Epithelial cell of proximal tubule (primary cell): ENCODE data around the gene PSMD6. TPM values are rescaled to one million over a fixed set of nuclear protein-coding genes. Genes with fewer than 3 reads are reported as not detected.

ENCODE experiments used
- DNase-seq: peaks from one replicate; pipeline ENCODE4 v3.0.0-alpha.2; 2011; ENCODE audit warnings: low read depth
- H3K4me3 ChIP-seq: 2 replicates; pipeline ENCODE4 v1.5.1; 2011; ENCODE audit warnings: low read depth, mild to moderate bottlenecking, low read length
- CTCF ChIP-seq: conservative IDR thresholded peaks from 2 replicates; pipeline ENCODE4 v1.5.1; 2012; ENCODE audit warnings: low read depth, mild to moderate bottlenecking, low read length
- total RNA-seq: library from RNA; depleted of rRNA; stranded (reverse); fragments of >200 nt; gene quantifications from 2 replicates; pipeline ENCODE4 v1.2.3, GENCODE V29; 2015

The PSMD6 gene
- total RNA-seq, 1 donor from 2014 or later, result 92.1 TPM

- no peak for TF ChIP-seq CTCF
- no peak overlapping the region for H3K4me3 ChIP-seq
- DNase-seq, result no peak
Observed at GRCh38 chr3:63966007-63966406, 57.3 kb downstream of the PSMD6 start.

GRCh38 chr3:63964681-63965485, 58.4 kb downstream of the PSMD6 start:
- no peak for DNase-seq
- TF ChIP-seq CTCF, result no peak
- no peak overlapping the region for H3K4me3 ChIP-seq

GRCh38 chr3:63963496-63963895, 59.8 kb downstream of the PSMD6 start:
- TF ChIP-seq CTCF, result no peak
- DNase-seq, result no peak

GRCh38 chr3:63961891-63962290, 61.4 kb downstream of the PSMD6 start:
- no peak for DNase-seq
- peak; percentile 71 for TF ChIP-seq CTCF
- H3K4me3 ChIP-seq, result no peak overlapping the region

More at GRCh38 chr3:63963496-63963895, 59.8 kb downstream of the PSMD6 start:
- H3K4me3 ChIP-seq, result no peak overlapping the region

Other genes starting within 250 kb of the PSMD6 start
- gene C3orf49, start 204.2 kb downstream of the PSMD6 start, total RNA-seq, result not detected in 2 replicates
- gene THOC7, start 159.7 kb downstream of the PSMD6 start, total RNA-seq, result 67.3 and 76.3 TPM in 2 replicates
- 6.8 and 16.7 TPM in 2 replicates for gene ATXN7, start 159.6 kb downstream of the PSMD6 start, total RNA-seq
- gene SCAANT1, start 111.1 kb downstream of the PSMD6 start, total RNA-seq, result not detected in 2 replicates
- gene PRICKLE2, start 202.0 kb upstream of the PSMD6 start, total RNA-seq, result 2.5 and 5.1 TPM in 2 replicates